Activated CD4-positive, alpha-beta T cell treated with anti-CD3 and anti-CD28 coated beads, Interleukin-2, amount 10 ng/mL, durations not matched to agents 7 days and 5 days (primary cell): ENCODE measurements around the gene MYPN. TPM values are rescaled to one million over a fixed set of nuclear protein-coding genes. Genes with fewer than 3 reads are reported as not detected.
"Not testable (repeated sequence)": the region's sequence is repeated elsewhere in the genome, so short reads cannot be mapped to it uniquely, and the experiment has no call there.

ENCODE experiments used
- CTCF ChIA-PET: fragments of 350-600 bp; sonication (Branson Sonifier 250); formaldehyde crosslinking; loops from one replicate; lab custom pipeline; 2021; ENCODE audit warnings: antibody characterized with exemption; lab: Charles Lee
- POLR2A ChIA-PET: fragments of 350-600 bp; sonication (Branson Sonifier 250); formaldehyde crosslinking; loops from one replicate; lab custom pipeline; 2021; ENCODE audit warnings: antibody characterized with exemption; lab: Charles Lee
- DNase-seq: peaks from one replicate; pipeline ENCODE4 v3.0.0-alpha.2; 2020
- H3K27ac Mint-ChIP-seq: one replicate; pipeline ENCODE4 v1.8.0; 2021; ENCODE audit warnings: mild to moderate bottlenecking, moderate library complexity, mixed read lengths
- H3K27me3 Mint-ChIP-seq: one replicate; pipeline ENCODE4 v1.8.0; 2021; ENCODE audit warnings: mixed read lengths
- H3K36me3 Mint-ChIP-seq: one replicate; pipeline ENCODE4 v1.8.0; 2021; ENCODE audit warnings: low read depth, mixed read lengths
- H3K4me1 Mint-ChIP-seq: one replicate; pipeline ENCODE4 v1.8.0; 2021; ENCODE audit warnings: mixed read lengths
- H3K4me3 Mint-ChIP-seq: one replicate; pipeline ENCODE4 v1.8.0; 2021; ENCODE audit warnings: mild to moderate bottlenecking, moderate library complexity, mixed read lengths
- H3K9me3 Mint-ChIP-seq: one replicate; pipeline ENCODE4 v1.8.0; 2021; ENCODE audit warnings: mixed read lengths
- total RNA-seq, 2 experiments: library from RNA; stranded (reverse); gene quantifications; one replicate each; pipeline ENCODE4 v1.2.3, GENCODE V29; 2021

Gene MYPN
- total RNA-seq, 2 experiments from 2014 or later, result not detected

DNA sequence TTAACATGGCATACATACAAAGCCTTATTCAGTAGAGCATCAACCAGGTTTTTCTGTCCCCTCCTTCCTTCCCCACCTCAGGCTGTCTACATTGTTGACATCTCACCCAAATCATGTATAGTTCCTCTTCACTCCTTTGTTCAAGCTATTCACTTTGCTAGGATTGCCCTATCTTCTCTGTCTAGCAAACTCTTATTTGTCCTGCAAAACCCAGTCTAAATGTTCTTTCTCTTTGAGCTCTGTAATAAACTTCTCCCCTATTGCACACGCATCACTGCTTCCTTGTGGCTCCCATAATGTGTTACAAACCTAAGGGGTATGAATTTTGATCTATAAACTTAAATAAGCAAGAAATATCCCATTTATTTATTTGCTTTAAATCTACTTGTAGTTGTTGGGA lies 36.8 kb downstream of the MYPN start:
- no peaks in the 10 kb centered on the region for H3K36me3 Mint-ChIP-seq
- DNase-seq, result no peak
- peaks cover 2% of the 10 kb centered on the region for H3K27me3 Mint-ChIP-seq
- ChIA-PET POLR2A (no interaction called here), CTCF (no interaction called here)
- H3K9me3 Mint-ChIP-seq, result no peaks in the 10 kb centered on the region
- peaks cover 3% of the 10 kb centered on the region for H3K4me1 Mint-ChIP-seq
- no peak overlapping the region for H3K27ac Mint-ChIP-seq
- no peak overlapping the region for H3K4me3 Mint-ChIP-seq

DNA sequence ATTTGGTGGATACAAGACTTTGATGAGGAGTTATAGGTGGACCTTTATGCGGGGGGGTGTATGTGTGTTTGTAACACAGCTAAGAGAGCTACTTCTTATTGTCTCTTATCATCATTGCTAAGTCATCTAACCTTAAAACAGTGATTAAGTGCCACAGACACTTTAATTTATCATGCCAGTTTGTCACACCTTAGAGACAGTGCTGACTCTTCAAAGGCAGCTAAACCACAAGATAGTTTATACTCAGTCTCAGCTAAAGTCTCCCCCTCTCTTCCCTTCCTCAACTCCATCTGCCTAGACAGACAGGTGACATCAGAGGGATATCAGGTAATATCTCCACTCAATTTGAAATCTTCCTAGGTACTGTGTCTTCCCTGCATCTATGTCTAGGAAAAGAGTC lies 42.2 kb downstream of the MYPN start:
- ChIA-PET POLR2A (no interaction called here), CTCF (interaction anchor here (1.3 to 2.8 kb wide), 2 partner anchors 296 to 298 kb away, joined by 3 to 10 read pairs; no protein-coding TSS in a partner anchor)
- H3K27me3 Mint-ChIP-seq, result no peaks in the 10 kb centered on the region
- no peak overlapping the region for H3K4me3 Mint-ChIP-seq
- no peaks in the 10 kb centered on the region for H3K9me3 Mint-ChIP-seq
- peaks cover 2% of the 10 kb centered on the region for H3K4me1 Mint-ChIP-seq
- no peaks in the 10 kb centered on the region for H3K36me3 Mint-ChIP-seq
- no peak for DNase-seq
- no peak overlapping the region for H3K27ac Mint-ChIP-seq

DNA sequence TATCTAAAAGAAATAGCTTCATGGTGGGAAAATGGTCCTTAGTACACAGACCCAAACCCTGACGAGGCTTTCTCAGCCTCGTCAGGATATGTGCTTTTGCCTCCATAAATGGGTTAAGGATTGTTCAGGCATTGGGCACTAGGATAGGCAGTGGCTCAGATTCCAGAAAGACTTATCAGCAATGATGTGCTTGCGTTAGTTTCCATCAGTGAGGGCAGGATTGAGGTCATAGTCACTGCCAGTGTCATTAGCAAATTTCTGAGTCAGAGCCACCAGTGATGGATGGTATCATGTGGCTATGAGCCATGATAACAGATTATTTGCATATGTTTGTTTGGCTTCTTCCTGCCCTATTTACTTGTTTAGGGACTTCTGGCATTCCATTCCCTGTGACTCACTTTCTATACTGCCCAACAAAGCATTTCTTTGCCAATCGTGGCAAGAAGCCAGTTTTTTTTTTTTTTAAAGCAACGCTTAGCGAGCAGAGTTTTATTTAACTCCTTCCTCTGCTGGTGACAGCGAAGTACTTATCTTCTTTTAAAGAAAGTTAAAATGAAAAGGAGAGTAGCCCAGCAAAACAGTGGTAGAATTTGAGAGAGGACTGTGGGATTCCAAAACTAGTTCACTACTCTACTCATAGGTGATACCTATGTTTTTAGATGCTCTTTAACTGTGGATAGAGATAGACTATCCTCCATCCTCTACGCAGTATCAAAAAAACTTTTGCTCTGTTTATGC lies 44.4 kb downstream of the MYPN start:
- DNase-seq, result no peak
- H3K27ac Mint-ChIP-seq, result no peak overlapping the region
- no peak overlapping the region for H3K4me3 Mint-ChIP-seq
- CTCF ChIA-PET, result interaction anchor here (1.6 to 2.8 kb wide), 2 partner anchors 298 to 369 kb away, joined by 3 to 10 read pairs; no protein-coding TSS in a partner anchor
- H3K27me3 Mint-ChIP-seq, result no peaks in the 10 kb centered on the region
- H3K4me1 Mint-ChIP-seq, result peaks cover 3% of the 10 kb centered on the region
- H3K9me3 Mint-ChIP-seq, result no peaks in the 10 kb centered on the region
- no peaks in the 10 kb centered on the region for H3K36me3 Mint-ChIP-seq
- POLR2A ChIA-PET, result interaction anchor here (0.5 kb wide), 1 partner anchor 24 kb away, joined by 5 read pairs; no protein-coding TSS in a partner anchor

DNA sequence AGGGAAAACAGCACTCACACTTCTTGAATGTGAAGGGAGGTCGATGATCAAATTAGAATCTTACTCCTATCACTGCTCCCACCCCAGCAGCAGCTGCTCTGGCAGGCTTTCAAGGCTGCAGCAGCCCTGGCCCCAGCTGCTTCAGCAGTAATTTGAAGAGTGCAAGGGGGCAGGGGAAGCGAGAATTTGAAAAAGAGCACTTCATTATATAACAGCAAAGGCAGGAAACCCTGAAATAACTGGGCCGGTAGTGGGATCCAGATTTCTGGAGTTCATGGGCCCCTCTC lies 44.9 kb downstream of the MYPN start:
- POLR2A ChIA-PET, result interaction anchor here (0.5 kb wide), 1 partner anchor 24 kb away, joined by 5 read pairs; no protein-coding TSS in a partner anchor

DNA sequence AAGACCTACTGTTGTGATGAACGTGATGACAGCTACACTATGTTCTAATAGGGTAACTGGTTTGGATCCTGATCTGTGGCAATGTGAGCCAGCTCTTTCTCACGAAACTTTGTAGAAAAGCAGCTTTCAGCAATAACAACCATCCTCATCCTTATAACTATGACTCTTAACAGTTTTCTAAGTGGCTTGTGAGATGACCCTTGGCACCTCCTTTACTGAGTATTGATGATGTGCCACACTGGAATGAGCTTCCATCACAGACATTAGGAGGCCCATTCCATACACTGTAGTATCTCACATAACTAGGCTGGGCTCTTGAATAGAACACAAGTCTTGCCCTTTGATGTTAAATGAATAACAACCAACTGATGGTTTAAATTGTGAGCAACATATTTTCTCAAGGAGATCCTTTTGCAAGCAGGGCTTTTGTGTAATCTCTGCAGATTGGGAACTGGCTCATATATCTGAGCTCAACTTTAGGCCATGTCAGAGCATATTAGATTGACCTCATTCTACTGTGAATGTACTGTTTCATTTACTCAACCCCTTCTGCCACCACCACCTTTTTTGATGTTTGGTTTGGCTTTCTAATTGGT lies 46.4 kb downstream of the MYPN start:
- H3K4me1 Mint-ChIP-seq, result peaks cover 3% of the 10 kb centered on the region
- H3K4me3 Mint-ChIP-seq, result no peak overlapping the region
- H3K9me3 Mint-ChIP-seq, result no peaks in the 10 kb centered on the region
- H3K36me3 Mint-ChIP-seq, result no peaks in the 10 kb centered on the region
- H3K27me3 Mint-ChIP-seq, result no peaks in the 10 kb centered on the region
- POLR2A ChIA-PET, result no interaction called here
- H3K27ac Mint-ChIP-seq, result no peak overlapping the region
- no peak for DNase-seq
- CTCF ChIA-PET, result interaction anchor here (0.8 to 2.7 kb wide), 6 partner anchors 290 to 379 kb away, joined by 3 to 16 read pairs (median 3); no protein-coding TSS in a partner anchor

More for the DNA sequence above, 44.9 kb downstream of the MYPN start:
- Mint-ChIP-seq H3K27ac (no peak overlapping the region), H3K36me3 (no peaks in the 10 kb centered on the region), H3K4me1 (peaks cover 3% of the 10 kb centered on the region), H3K9me3 (no peaks in the 10 kb centered on the region), H3K27me3 (no peaks in the 10 kb centered on the region), H3K4me3 (no peak overlapping the region)
- DNase-seq, result no peak
- CTCF ChIA-PET, result interaction anchor here (1.6 kb wide), 1 partner anchor 370 kb away, joined by 3 read pairs; no protein-coding TSS in a partner anchor

DNA sequence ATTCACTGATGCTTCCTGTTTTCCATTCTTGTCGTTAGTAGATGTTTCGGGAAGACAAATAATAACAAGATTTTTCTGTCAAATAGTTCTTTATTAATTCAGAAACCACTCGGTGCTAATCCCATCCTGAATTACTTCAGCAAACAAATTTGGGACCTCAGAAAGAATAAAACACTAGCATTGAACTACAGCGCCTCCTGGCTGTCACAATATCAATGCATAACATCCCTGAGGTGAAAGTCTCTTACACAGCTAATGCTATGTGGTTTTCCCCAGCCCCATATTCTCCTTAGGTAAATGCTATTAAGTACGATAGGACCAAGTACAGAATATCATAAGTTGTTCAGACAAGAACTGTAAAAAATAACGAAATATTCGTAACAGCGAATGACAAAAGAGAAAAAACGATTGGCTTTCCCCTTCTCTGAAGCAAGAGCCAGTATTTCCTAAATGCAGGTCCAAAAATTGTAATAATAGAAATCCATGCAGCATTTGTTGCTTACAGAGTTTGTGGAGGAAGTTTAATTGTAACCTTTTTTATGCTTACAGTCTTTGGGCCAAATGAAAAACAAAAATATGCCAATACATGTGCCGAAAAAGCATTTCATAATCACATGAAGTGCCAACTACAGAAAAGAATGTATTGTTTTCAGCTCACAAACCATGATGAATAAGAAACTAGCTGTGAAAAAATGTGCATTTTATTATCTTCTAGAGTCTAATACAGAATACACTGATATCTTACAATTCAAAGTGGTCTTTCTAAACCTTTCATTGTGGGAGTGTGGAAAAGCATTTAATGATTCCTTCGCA lies 47.3 kb downstream of the MYPN start:
- H3K4me3 Mint-ChIP-seq, result no peak overlapping the region
- DNase-seq, result peak; percentile 75
- H3K4me1 Mint-ChIP-seq, result peaks cover 3% of the 10 kb centered on the region
- H3K27ac Mint-ChIP-seq, result no peak overlapping the region
- H3K27me3 Mint-ChIP-seq, result no peaks in the 10 kb centered on the region
- ChIA-PET CTCF (interaction anchor here (0.7 to 2.7 kb wide), 8 partner anchors 11 to 380 kb away, joined by 3 to 16 read pairs (median 3); no protein-coding TSS in a partner anchor), POLR2A (no interaction called here)
- no peaks in the 10 kb centered on the region for H3K9me3 Mint-ChIP-seq
- H3K36me3 Mint-ChIP-seq, result no peaks in the 10 kb centered on the region

DNA sequence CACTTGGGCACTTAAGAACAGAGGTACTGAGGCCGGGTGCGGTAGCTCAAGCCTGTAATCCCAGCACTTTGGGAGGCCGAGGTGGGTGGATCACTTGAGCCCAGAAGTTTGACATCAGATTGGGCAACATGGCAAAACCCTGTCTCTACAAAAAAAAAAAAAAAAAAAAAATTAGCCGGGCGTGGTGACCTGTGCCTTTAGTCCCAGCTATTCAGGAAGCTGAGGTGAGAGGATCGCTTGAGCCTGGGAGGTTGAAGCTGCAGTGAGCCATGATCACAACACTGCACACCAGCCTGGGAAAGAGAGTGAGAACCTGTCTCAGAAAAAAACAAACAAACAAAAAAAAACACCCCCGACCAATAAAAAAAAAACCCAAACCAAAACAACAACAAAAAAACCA lies 48.2 kb downstream of the MYPN start:
- H3K4me1 Mint-ChIP-seq, H3K36me3 Mint-ChIP-seq, POLR2A ChIA-PET, H3K27ac Mint-ChIP-seq, H3K9me3 Mint-ChIP-seq, H3K4me3 Mint-ChIP-seq, H3K27me3 Mint-ChIP-seq, DNase-seq: not testable (repeated sequence)
- CTCF ChIA-PET, result interaction anchor here (0.6 to 2.7 kb wide), 4 partner anchors 29 to 370 kb away, joined by 3 to 12 read pairs (median 4); no protein-coding TSS in a partner anchor

DNA sequence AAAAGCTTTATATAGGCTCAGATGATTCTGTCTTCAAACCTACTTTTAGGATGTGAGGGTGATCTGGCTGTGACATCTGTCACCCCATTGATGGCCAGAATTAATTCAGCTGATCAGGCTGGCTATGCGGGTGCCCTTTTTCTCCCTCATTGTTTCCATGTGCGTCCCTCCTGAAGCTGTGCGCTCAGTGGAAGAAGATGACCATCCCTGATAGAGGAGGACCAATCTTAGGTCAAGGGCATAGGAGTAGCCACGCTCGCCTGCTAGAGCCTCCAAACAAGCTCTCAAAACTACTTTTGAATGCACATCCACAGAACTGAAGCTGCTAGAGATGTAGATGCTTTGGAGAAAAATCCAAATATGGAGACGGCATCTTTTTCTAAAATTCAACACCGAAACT lies 48.7 kb downstream of the MYPN start:
- Mint-ChIP-seq H3K27me3 (no peaks in the 10 kb centered on the region), H3K36me3 (no peaks in the 10 kb centered on the region), H3K9me3 (no peaks in the 10 kb centered on the region), H3K4me1 (peaks cover 3% of the 10 kb centered on the region), H3K4me3 (no peak overlapping the region), H3K27ac (no peak overlapping the region)
- DNase-seq, result no peak
- CTCF ChIA-PET, result interaction anchor here (0.6 to 1.0 kb wide), 4 partner anchors 29 to 313 kb away, joined by 3 to 5 read pairs (median 4); no protein-coding TSS in a partner anchor
- POLR2A ChIA-PET, result no interaction called here

DNA sequence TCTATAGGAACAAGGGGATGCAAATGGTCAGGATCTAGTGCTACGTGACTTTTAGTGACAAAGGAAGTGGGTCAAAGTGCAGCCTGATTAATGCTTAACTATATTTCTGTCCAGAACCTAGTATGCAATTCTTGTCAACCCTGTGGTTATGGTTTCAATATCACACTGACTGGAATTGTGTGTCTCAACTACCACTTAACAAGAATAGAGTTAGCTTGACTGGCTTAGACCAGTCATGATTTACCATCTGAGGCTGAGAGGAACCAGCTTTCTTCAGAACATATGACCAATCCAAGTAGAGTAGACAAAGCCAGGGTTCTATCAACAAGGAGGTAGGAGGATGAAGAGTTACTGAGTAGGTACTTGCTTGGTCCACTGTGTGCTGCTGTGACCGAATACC lies 54.4 kb downstream of the MYPN start:
- no peak for DNase-seq
- H3K4me1 Mint-ChIP-seq, result peaks cover 3% of the 10 kb centered on the region
- H3K36me3 Mint-ChIP-seq, result no peaks in the 10 kb centered on the region
- POLR2A ChIA-PET, result no interaction called here
- H3K4me3 Mint-ChIP-seq, result no peak overlapping the region
- H3K27me3 Mint-ChIP-seq, result no peaks in the 10 kb centered on the region
- CTCF ChIA-PET, result interaction anchor here (0.7 to 1.4 kb wide), 2 partner anchors 11 to 24 kb away, joined by 3 to 4 read pairs; no protein-coding TSS in a partner anchor
- no peak overlapping the region for H3K27ac Mint-ChIP-seq
- H3K9me3 Mint-ChIP-seq, result no peaks in the 10 kb centered on the region

DNA sequence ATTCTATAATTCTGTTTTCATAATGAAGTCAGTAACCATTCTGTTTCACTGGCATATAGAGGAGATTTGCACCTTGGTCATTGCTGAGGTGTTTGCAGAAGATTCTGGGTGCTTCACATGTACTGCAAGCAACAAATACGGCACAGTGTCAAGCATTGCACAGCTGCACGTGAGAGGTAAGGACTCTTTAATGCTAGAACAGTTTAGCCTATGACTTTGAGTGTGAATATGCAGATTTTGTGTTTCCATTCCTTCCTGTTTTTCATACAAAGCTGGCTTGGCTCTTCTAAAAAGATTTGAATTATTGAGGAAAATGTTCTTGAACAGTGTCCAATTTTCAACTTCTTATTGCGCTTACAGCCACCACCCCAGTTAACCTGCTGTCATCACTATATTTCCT lies 56.4 kb downstream of the MYPN start:
- Mint-ChIP-seq H3K4me3 (no peak overlapping the region), H3K27ac (no peak overlapping the region), H3K27me3 (no peaks in the 10 kb centered on the region), H3K36me3 (no peaks in the 10 kb centered on the region), H3K4me1 (peaks cover 3% of the 10 kb centered on the region), H3K9me3 (no peaks in the 10 kb centered on the region)
- no peak for DNase-seq
- ChIA-PET CTCF (no interaction called here), POLR2A (interaction anchor here (0.6 kb wide), 1 partner anchor 1271 kb away, joined by 3 read pairs; no protein-coding TSS in a partner anchor)

DNA sequence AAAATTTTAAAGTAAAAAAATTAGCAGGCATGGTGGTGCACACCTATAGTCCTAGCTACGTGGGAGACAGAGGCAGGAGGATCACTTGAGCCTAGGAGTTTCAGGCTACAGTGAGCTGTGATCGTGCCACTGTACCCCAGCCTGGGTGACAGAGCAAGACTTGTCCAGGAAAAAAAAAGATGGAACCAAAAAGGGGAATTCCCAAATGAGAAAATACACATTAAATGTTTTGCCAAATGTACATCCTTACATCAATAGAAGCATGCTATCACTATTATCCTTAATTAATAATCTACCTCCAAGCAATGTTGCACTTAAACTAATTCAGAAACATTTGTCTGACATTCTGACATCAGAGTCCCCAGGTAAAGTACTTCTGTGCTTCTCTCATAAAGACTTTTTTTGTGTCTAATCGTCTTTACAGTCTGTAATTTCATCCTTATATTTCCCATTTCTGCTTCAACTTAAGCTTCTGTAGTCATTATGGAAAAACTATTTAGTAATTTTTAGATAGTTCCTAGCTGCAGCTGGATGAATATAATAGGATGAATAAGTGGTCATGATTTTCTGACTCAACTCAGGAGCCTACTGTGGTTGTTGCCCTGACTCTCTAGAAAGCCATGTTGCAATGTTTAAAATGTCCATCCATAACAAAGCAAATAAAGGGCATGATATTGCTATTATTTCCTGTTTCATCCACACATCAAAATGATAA lies 57.7 kb downstream of the MYPN start:
- Mint-ChIP-seq H3K27ac (no peak overlapping the region), H3K4me3 (no peak overlapping the region), H3K4me1 (peaks cover 3% of the 10 kb centered on the region), H3K36me3 (no peaks in the 10 kb centered on the region), H3K9me3 (no peaks in the 10 kb centered on the region), H3K27me3 (no peaks in the 10 kb centered on the region)
- ChIA-PET POLR2A (no interaction called here), CTCF (interaction anchor here (1.0 kb wide), 1 partner anchor 10 kb away, joined by 3 read pairs; no protein-coding TSS in a partner anchor)
- DNase-seq, result no peak

DNA sequence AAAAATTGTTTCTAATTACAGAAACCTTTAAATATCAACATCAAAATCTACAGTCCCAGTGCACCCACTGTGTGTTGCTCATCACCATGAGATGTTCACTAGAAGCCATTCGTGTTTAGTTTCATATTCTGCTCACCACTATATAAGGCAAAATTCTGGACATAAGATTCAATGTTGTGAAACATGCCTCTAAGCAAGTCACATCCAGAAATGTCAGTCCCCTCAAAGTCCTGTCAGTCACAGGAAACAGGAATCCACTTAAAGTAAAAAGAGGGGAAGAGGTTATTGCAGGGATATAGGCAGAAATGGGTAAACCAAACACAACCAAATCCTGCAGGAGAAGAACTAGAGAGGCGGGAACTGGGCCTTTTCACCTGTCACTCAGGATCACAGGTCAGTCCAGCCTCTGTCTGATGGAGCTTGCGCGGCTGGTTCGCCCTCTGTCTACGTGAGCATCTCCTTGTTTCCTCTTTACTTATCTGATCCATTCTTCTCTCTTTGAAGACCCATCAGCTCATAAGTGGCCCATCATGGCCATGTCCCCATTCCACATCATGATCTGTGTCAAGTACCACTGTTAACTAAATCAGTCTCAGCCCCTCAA lies 58.4 kb downstream of the MYPN start:
- CTCF ChIA-PET, result interaction anchor here (0.5 to 1.0 kb wide), 2 partner anchors 11 to 18 kb away, joined by 3 read pairs; no protein-coding TSS in a partner anchor
- Mint-ChIP-seq H3K27me3 (no peaks in the 10 kb centered on the region), H3K27ac (no peak overlapping the region), H3K36me3 (no peaks in the 10 kb centered on the region), H3K4me1 (peaks cover 3% of the 10 kb centered on the region), H3K9me3 (no peaks in the 10 kb centered on the region), H3K4me3 (no peak overlapping the region)
- POLR2A ChIA-PET, result no interaction called here
- DNase-seq, result no peak
